SU-DHL-6 (cell line): Measurements from ENCODE around the gene SIK3.

ENCODE experiments used
- H2AFZ ChIP-seq: fragments of 200-600 bp; sonication (generic); 2 replicates; pipeline ENCODE4 v1.6.1; 2014; ENCODE audit warnings: low read depth, mild to moderate bottlenecking, moderate library complexity, mixed read lengths, antibody characterized with exemption, low read length; ENCODE audit not compliant: severe bottlenecking
- H3F3A ChIP-seq: fragments of 200-600 bp; shearing (Covaris generic); 2 replicates; pipeline ENCODE4 v1.6.0; 2016; ENCODE audit warnings: antibody characterized with exemption, mild to moderate bottlenecking; ENCODE audit not compliant: insufficient read depth
- H3K27ac ChIP-seq: fragments of 200-600 bp; sonication (generic); 2 replicates; pipeline ENCODE4 v1.5.1; 2016; ENCODE audit warnings: low read depth, mild to moderate bottlenecking, low read length, moderate library complexity, mixed read lengths
- H3K27me3 ChIP-seq: fragments of 200-600 bp; sonication (generic), shearing (Covaris generic); 2 replicates; pipeline ENCODE4 v1.6.0; 2014; ENCODE audit warnings: mild to moderate bottlenecking, low read length
- H3K36me3 ChIP-seq: fragments of 200-600 bp; sonication (generic); 2 replicates; pipeline ENCODE4 v1.6.1; 2014; ENCODE audit warnings: mild to moderate bottlenecking, low read length, mixed read lengths
- H3K4me2 ChIP-seq: fragments of 300-600, 200-600 bp; shearing (Covaris generic), sonication (generic); 2 replicates; pipeline ENCODE4 v1.6.0; 2014; ENCODE audit warnings: low read length, low read depth, mild to moderate bottlenecking; ENCODE audit not compliant: poor library complexity, severe bottlenecking
- H3K4me3 ChIP-seq: fragments of 200-600 bp; sonication (generic); 2 replicates; pipeline ENCODE4 v1.5.1; 2014; ENCODE audit warnings: antibody characterized with exemption, low read length, mild to moderate bottlenecking, mixed read lengths; ENCODE audit not compliant: insufficient read depth, poor library complexity, severe bottlenecking
- H3K79me2 ChIP-seq: fragments of 200-600 bp; sonication (generic); 2 replicates; pipeline ENCODE4 v1.6.1; 2014; ENCODE audit warnings: mild to moderate bottlenecking, low read length, moderate library complexity; ENCODE audit not compliant: insufficient read depth
- H3K9ac ChIP-seq: fragments of 200-600 bp; sonication (generic); 2 replicates; pipeline ENCODE4 v1.7.0; 2014; ENCODE audit warnings: mild to moderate bottlenecking, low read length
- H3K9me2 ChIP-seq: fragments of 200-600 bp; sonication (generic); replicated peaks from 2 replicates; pipeline ENCODE4 v1.6.1; 2014; ENCODE audit warnings: low read length; ENCODE audit not compliant: insufficient read depth
- H3K9me3 ChIP-seq: fragments of 200-600 bp; sonication (generic); 2 replicates; pipeline ENCODE4 v1.6.1; 2014; ENCODE audit warnings: low read length, mixed read lengths; ENCODE audit not compliant: insufficient read depth
- H4K20me1 ChIP-seq: fragments of 200-600 bp; sonication (generic); 2 replicates; pipeline ENCODE4 v1.6.1; 2014; ENCODE audit warnings: low read depth, mild to moderate bottlenecking, antibody characterized with exemption, low read length, moderate library complexity, mixed read lengths
- CTCF ChIP-seq: fragments of 200-600 bp; sonication (generic); IDR thresholded peaks from one replicate; pipeline ENCODE4 v1.5.1; 2017; ENCODE audit warnings: antibody characterized with exemption, mild to moderate bottlenecking, low read length, moderate library complexity; ENCODE audit not compliant: insufficient read depth, poor library complexity, severe bottlenecking
- EZH2phosphoT487 ChIP-seq: fragments of 200-600 bp; sonication (generic), shearing (Covaris generic); conservative IDR thresholded peaks from 2 replicates; pipeline ENCODE4 v1.6.1; 2018; ENCODE audit warnings: mild to moderate bottlenecking, antibody characterized with exemption, low read length, moderate library complexity, mixed read lengths

The SIK3 gene

GRCh38 chr11:116857316-116857715, 240.9 kb downstream of the SIK3 start:
- Histone ChIP-seq H3F3A (no peaks in the 10 kb centered on the region), H3K27me3 (no peaks in the 10 kb centered on the region), H4K20me1 (no peaks in the 10 kb centered on the region), H3K9ac (no peak overlapping the region), H3K4me3 (no peak overlapping the region), H3K9me3 (no peaks in the 10 kb centered on the region), H2AFZ (no peak overlapping the region), H3K4me2 (no peak overlapping the region), H3K36me3 (no peaks in the 10 kb centered on the region), H3K9me2 (no peaks in the 10 kb centered on the region), H3K27ac (no peak overlapping the region), H3K79me2 (no peaks in the 10 kb centered on the region)
- TF ChIP-seq CTCF (no peak), EZH2phosphoT487 (no peak)

- Histone ChIP-seq H2AFZ (no peak overlapping the region), H3K27ac (no peak overlapping the region), H3K9me2 (no peaks in the 10 kb centered on the region), H4K20me1 (no peaks in the 10 kb centered on the region), H3F3A (no peaks in the 10 kb centered on the region), H3K79me2 (no peaks in the 10 kb centered on the region), H3K36me3 (no peaks in the 10 kb centered on the region), H3K4me2 (no peak overlapping the region), H3K27me3 (no peaks in the 10 kb centered on the region), H3K9me3 (no peaks in the 10 kb centered on the region), H3K4me3 (no peak overlapping the region), H3K9ac (no peak overlapping the region)
- TF ChIP-seq EZH2phosphoT487: no peak
- no peak for TF ChIP-seq CTCF
Observed at GRCh38 chr11:116856423-116856822, 241.8 kb downstream of the SIK3 start.

GRCh38 chr11:116855413-116855812, 242.8 kb downstream of the SIK3 start:
- Histone ChIP-seq H3K27me3 (no peaks in the 10 kb centered on the region), H4K20me1 (no peaks in the 10 kb centered on the region), H3K9ac (no peak overlapping the region), H2AFZ (no peak overlapping the region), H3K4me3 (no peak overlapping the region), H3K4me2 (no peak overlapping the region), H3K9me2 (no peaks in the 10 kb centered on the region), H3K27ac (no peak overlapping the region), H3K36me3 (no peaks in the 10 kb centered on the region), H3K9me3 (no peaks in the 10 kb centered on the region), H3F3A (no peaks in the 10 kb centered on the region), H3K79me2 (no peaks in the 10 kb centered on the region)
- no peak for TF ChIP-seq EZH2phosphoT487
- TF ChIP-seq CTCF: no peak
